ENCODE results near the gene CTDSPL.

Gene CTDSPL

DNA sequence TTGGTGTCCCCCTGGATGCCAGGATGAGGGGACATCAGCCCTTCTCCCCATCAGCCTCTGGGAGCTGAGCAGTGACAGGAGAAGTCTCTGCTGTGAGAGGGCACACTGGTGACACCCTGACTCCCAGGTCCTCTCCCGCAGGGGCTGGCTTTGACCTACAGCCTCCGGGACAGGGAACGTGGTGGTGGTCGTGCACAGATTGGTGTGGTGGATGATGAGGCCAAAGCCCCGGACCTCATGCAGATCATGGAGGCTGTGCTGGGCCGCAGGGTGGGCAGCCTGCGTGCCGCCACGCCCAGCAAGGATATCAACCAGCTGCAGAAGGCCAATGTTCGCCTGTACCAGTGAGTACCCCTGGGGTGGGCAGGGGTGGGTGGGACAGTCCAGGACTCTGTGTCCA lies 135.7 kb downstream of the CTDSPL start:
- peaks cover 67% of the 10 kb centered on the region for H3K36me3 ChIP-seq (ENCODE audit: insufficient read depth, low read length)
- no peak overlapping the region for H3K9ac ChIP-seq (ENCODE audit: low read depth, low read length)
- peaks cover 18% of the 10 kb centered on the region for H3K79me2 ChIP-seq (ENCODE audit: insufficient read depth, low read length)
- no peak overlapping the region for H3K4me2 ChIP-seq (ENCODE audit: insufficient read depth, low read length)
- no peaks in the 10 kb centered on the region for H3K27me3 ChIP-seq (ENCODE audit: insufficient read depth, low read length, poor library complexity)
- H3K4me1 ChIP-seq (ENCODE audit: insufficient read depth, low read length) = peaks cover 30% of the 10 kb centered on the region
- H3K9me3 ChIP-seq (ENCODE audit: insufficient read depth, low read length, severe bottlenecking) = no peaks in the 10 kb centered on the region
- H4K20me1 ChIP-seq (ENCODE audit: insufficient read depth, low read length) = 0 out of 2 replicates have a peak, but pooled peaks cover 5% of the 10 kb centered on the region
- no peak overlapping the region for H3K4me3 ChIP-seq (ENCODE audit: low read depth in 1 of 2, low read length in 2 of 2)
- ATAC-seq (ENCODE audit: insufficient read depth, low read depth) (no peak), DNase-seq (no peak)
- TF ChIP-seq, protein P1, sequence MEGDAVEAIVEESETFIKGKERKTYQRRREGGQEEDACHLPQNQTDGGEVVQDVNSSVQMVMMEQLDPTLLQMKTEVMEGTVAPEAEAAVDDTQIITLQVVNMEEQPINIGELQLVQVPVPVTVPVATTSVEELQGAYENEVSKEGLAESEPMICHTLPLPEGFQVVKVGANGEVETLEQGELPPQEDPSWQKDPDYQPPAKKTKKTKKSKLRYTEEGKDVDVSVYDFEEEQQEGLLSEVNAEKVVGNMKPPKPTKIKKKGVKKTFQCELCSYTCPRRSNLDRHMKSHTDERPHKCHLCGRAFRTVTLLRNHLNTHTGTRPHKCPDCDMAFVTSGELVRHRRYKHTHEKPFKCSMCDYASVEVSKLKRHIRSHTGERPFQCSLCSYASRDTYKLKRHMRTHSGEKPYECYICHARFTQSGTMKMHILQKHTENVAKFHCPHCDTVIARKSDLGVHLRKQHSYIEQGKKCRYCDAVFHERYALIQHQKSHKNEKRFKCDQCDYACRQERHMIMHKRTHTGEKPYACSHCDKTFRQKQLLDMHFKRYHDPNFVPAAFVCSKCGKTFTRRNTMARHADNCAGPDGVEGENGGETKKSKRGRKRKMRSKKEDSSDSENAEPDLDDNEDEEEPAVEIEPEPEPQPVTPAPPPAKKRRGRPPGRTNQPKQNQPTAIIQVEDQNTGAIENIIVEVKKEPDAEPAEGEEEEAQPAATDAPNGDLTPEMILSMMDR (IDR thresholded peaks at IDR 0.05; ENCODE audit: borderline replicate concordance, extremely low read depth, low read length, poor library complexity, severe bottlenecking) = no peak
- no peak for TF ChIP-seq EZH2 (IDR thresholded peaks at IDR 0.05; ENCODE audit: borderline replicate concordance, low read depth, low read length, severe bottlenecking)
- no peak overlapping the region for H2AFZ ChIP-seq (ENCODE audit: low read depth, low read length)
- no peak overlapping the region for H3K27ac ChIP-seq (ENCODE audit: low read length)

DNA sequence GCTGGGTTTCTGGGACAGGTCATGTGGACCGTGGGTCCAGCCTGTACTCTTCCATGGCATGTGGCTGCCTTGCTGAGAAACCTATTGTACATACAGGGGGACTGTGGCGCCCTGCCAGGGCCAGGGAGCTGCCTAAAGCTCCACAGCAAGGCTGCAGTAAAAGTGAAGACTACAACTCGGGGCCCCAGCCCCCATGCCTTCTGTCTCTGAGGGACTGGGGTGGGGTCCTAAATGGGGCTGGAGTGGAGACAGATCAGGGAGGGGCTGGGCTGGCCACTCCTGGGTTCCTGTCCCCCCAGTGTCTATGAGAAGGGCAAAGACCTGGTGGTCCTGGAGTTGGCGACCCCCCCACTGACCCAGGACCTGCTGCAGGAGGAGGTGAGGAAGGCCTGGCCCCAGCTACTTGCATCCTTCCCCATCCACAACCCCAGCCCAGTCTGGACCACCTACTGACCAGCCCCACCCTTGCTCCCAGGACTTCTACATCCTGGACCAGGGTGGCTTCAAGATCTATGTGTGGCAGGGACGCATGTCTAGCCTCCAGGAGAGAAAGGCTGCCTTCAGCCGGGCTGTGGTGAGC lies 136.2 kb downstream of the CTDSPL start:
- no peak for TF ChIP-seq EZH2 (IDR thresholded peaks at IDR 0.05; ENCODE audit: borderline replicate concordance, low read depth, low read length, severe bottlenecking)
- TF ChIP-seq, protein P1 (IDR thresholded peaks at IDR 0.05; ENCODE audit: borderline replicate concordance, extremely low read depth, low read length, poor library complexity, severe bottlenecking) = no peak
- H3K9me3 ChIP-seq (ENCODE audit: insufficient read depth, low read length, severe bottlenecking) = no peaks in the 10 kb centered on the region
- DNase-seq (no peak), ATAC-seq (ENCODE audit: insufficient read depth, low read depth) (no peak)
- no peak overlapping the region for H3K4me3 ChIP-seq (ENCODE audit: low read depth in 1 of 2, low read length in 2 of 2)
- peaks cover 30% of the 10 kb centered on the region for H3K4me1 ChIP-seq (ENCODE audit: insufficient read depth, low read length)
- H3K4me2 ChIP-seq (ENCODE audit: insufficient read depth, low read length) = no peak overlapping the region
- no peak overlapping the region for H3K27ac ChIP-seq (ENCODE audit: low read length)
- H3K27me3 ChIP-seq (ENCODE audit: insufficient read depth, low read length, poor library complexity) = no peaks in the 10 kb centered on the region
- no peak overlapping the region for H3K9ac ChIP-seq (ENCODE audit: low read depth, low read length)
- H4K20me1 ChIP-seq (ENCODE audit: insufficient read depth, low read length) = 0 out of 2 replicates have a peak, but pooled peaks cover 5% of the 10 kb centered on the region
- H2AFZ ChIP-seq (ENCODE audit: low read depth, low read length) = no peak overlapping the region
- peaks cover 18% of the 10 kb centered on the region for H3K79me2 ChIP-seq (ENCODE audit: insufficient read depth, low read length)
- peaks cover 72% of the 10 kb centered on the region for H3K36me3 ChIP-seq (ENCODE audit: insufficient read depth, low read length)

DNA sequence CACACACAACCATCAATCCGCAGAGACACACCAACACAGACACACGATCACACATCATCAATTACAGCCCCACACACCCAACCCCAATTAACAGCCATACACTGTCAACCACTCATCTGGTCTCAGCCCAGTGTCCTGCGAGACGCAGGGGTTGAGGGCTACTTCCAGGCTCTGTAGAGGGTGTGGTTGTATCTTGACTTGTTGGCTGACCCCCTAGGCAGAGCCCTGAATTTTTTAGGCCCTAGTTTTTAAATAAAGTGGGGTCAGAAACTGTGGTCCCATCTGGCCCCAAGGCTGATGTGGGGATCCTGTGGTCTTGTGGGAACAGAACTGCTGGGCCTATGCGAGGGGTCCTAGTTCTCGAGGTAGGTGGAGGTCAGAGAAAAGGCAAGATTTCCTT lies 138.2 kb downstream of the CTDSPL start:
- no peak for TF ChIP-seq EZH2 (IDR thresholded peaks at IDR 0.05; ENCODE audit: borderline replicate concordance, low read depth, low read length, severe bottlenecking)
- TF ChIP-seq, protein P1 (IDR thresholded peaks at IDR 0.05; ENCODE audit: borderline replicate concordance, extremely low read depth, low read length, poor library complexity, severe bottlenecking) = no peak

More for the DNA sequence above, 138.2 kb downstream of the CTDSPL start:
- Histone ChIP-seq H3K4me3 (ENCODE audit: low read depth in 1 of 2, low read length in 2 of 2) (no peak overlapping the region), H3K4me1 (ENCODE audit: insufficient read depth, low read length) (peaks cover 17% of the 10 kb centered on the region), H2AFZ (ENCODE audit: low read depth, low read length) (no peak overlapping the region), H3K27me3 (ENCODE audit: insufficient read depth, low read length, poor library complexity) (no peaks in the 10 kb centered on the region), H3K9me3 (ENCODE audit: insufficient read depth, low read length, severe bottlenecking) (no peaks in the 10 kb centered on the region), H4K20me1 (ENCODE audit: insufficient read depth, low read length) (peaks cover 19% of the 10 kb centered on the region), H3K36me3 (ENCODE audit: insufficient read depth, low read length) (peaks cover 92% of the 10 kb centered on the region), H3K9ac (ENCODE audit: low read depth, low read length) (no peak overlapping the region), H3K79me2 (ENCODE audit: insufficient read depth, low read length) (peaks cover 10% of the 10 kb centered on the region), H3K27ac (ENCODE audit: low read length) (no peak overlapping the region), H3K4me2 (ENCODE audit: insufficient read depth, low read length) (no peak overlapping the region)
- DNase-seq (no peak), ATAC-seq (ENCODE audit: insufficient read depth, low read depth) (no peak)
